NCI-H226 (cell line): ENCODE results near the gene SH3GL1.

Source experiments
- DNase-seq: peaks from one replicate; pipeline ENCODE4 v3.0.0-alpha.2; 2015

SH3GL1 gene

GRCh38 chr19:4400135-4400936 is at the start of gene SH3GL1:
Gene SH3GL1, minus strand, starts transcription at chr19:4400547. Its CDS starts 179 bp downstream, at chr19:4400368.
- peak; percentile 66 for DNase-seq

- no peak for DNase-seq
These were observed 49.3 kb upstream of the SH3GL1 start for GRCh38 chr19:4449639-4450028.

- no peak for DNase-seq
These were observed 48.8 kb upstream of the SH3GL1 start for GRCh38 chr19:4449022-4449638.

GRCh38 chr19:4448147-4448985 is 48.0 kb upstream of the SH3GL1 start:
- no peak for DNase-seq

- DNase-seq = no peak
These were observed 47.2 kb upstream of the SH3GL1 start for GRCh38 chr19:4447327-4448146.

GRCh38 chr19:4446704-4447200 is 46.4 kb upstream of the SH3GL1 start:
- no peak for DNase-seq

- no peak for DNase-seq
These were observed 45.8 kb upstream of the SH3GL1 start for GRCh38 chr19:4445963-4446703.

GRCh38 chr19:4444765-4445741 is 44.7 kb upstream of the SH3GL1 start:
- DNase-seq = no peak

- DNase-seq = no peak
These were observed 43.8 kb upstream of the SH3GL1 start for GRCh38 chr19:4443966-4444764.

GRCh38 chr19:4443188-4443587 is 42.8 kb upstream of the SH3GL1 start:
- DNase-seq = no peak

- DNase-seq = no peak
These were observed 42.4 kb upstream of the SH3GL1 start for GRCh38 chr19:4442819-4443146.

- no peak for DNase-seq
These were observed 41.9 kb upstream of the SH3GL1 start for GRCh38 chr19:4441994-4442818.

- no peak for DNase-seq
These were observed 38.9 kb upstream of the SH3GL1 start for GRCh38 chr19:4439243-4439642.

- no peak for DNase-seq
These were observed 36.8 kb upstream of the SH3GL1 start for GRCh38 chr19:4437103-4437502.

GRCh38 chr19:4436231-4436630 is 35.9 kb upstream of the SH3GL1 start:
- DNase-seq = no peak

GRCh38 chr19:4434391-4434790 is 34.0 kb upstream of the SH3GL1 start:
- DNase-seq = no peak

GRCh38 chr19:4432918-4433506 is 32.7 kb upstream of the SH3GL1 start:
- DNase-seq = no peak
